Thymus (tissue), 11 donors: ENCODE data around the gene NSUN3. TPM values are rescaled to one million over a fixed set of nuclear protein-coding genes. Genes with fewer than 3 reads are reported as not detected.

ENCODE experiments used
- DNase-seq, 9 donors: peaks; one replicate each; pipeline ENCODE4 v3.0.0-alpha.2; 2013; ENCODE audit warnings: low spot score in 9 of 9, low read depth in 6 of 9, missing footprints in 1 of 9
- H3K27ac ChIP-seq, 2 donors: one replicate each; pipeline ENCODE4 v1.5.1; 2013; ENCODE audit warnings: control low read depth in 1 of 2, low read depth in 1 of 2, low read length in 1 of 2, mild to moderate bottlenecking in 1 of 2, moderate library complexity in 1 of 2
- H3K27me3 ChIP-seq, 2 donors: one replicate each; pipeline ENCODE4 v1.5.1; 2013; ENCODE audit warnings: low read length in 1 of 2; ENCODE audit not compliant: control insufficient read depth in 2 of 2, insufficient read depth in 1 of 2
- H3K36me3 ChIP-seq, 2 donors: one replicate each; pipeline ENCODE4 v1.5.1; 2013; ENCODE audit warnings: low read length in 1 of 2, mild to moderate bottlenecking in 1 of 2, moderate library complexity in 1 of 2; ENCODE audit not compliant: control insufficient read depth in 2 of 2, insufficient read depth in 2 of 2
- H3K4me1 ChIP-seq, 2 donors: one replicate each; pipeline ENCODE4 v1.5.1; 2013; ENCODE audit warnings: low read length in 2 of 2; ENCODE audit not compliant: control insufficient read depth in 2 of 2, insufficient read depth in 2 of 2
- H3K4me3 ChIP-seq, 2 donors: one replicate each; pipeline ENCODE4 v1.5.1; 2013; ENCODE audit warnings: low read length in 2 of 2, control low read depth in 1 of 2, mild to moderate bottlenecking in 1 of 2
- H3K9me3 ChIP-seq, 2 donors: one replicate each; pipeline ENCODE4 v1.5.1; 2013; ENCODE audit warnings: low read length in 1 of 2, mild to moderate bottlenecking in 1 of 2; ENCODE audit not compliant: control insufficient read depth in 2 of 2, insufficient read depth in 1 of 2
- WGBS: extraction: QIAGEN DNeasy Blood & Tissue Kit; methylation state at CpG from one replicate; pipeline ENCODE4 v1.1.7; 2013; 5-methylcytosine and 5-hydroxymethylcytosine counted together
- polyA plus RNA-seq: library from polyadenylated mRNA; stranded (reverse); fragments of 200-250 nt; gene quantifications from one replicate; pipeline ENCODE4 v1.2.3, GENCODE V29; 2013
- total RNA-seq: library from RNA; stranded (reverse); fragments of 120-200 nt; gene quantifications from one replicate; pipeline ENCODE4 v1.2.4, GENCODE V29; 2013
- donor health status: healthy.

Gene NSUN3
- total and polyA plus RNA-seq, 2 donors, result 8.7 to 11.1 TPM

DNA sequence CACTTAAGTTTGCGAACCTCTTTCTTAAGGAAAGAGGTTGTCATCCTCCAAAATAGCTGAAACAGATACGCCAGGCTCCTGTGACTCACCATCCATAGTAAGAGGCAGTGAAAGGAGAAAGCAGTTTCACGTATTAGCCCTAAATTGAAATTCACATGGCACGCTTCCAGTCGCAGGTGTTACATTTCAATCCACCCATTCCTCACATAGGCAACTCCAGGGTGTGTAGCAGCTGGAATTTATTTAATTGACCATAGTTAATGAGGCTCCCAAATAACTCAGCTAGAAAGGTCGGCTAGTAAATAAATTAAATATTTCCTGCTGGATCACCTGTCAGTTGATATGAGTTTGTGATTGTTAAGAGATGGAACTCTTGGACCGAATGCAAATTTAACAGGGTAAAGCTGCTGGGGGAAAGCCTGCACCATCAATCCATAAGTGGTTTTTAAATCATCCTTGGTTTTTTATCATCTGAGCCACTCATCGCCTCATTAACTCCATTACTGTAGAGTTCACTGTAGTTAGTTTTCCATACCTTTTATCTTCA lies 19.6 kb downstream of the NSUN3 start:
- Histone ChIP-seq H3K9me3 (no peaks in the 10 kb centered on the region), H3K4me1 (no peaks in the 10 kb centered on the region), H3K4me3 (no peak overlapping the region), H3K27me3 (no peaks in the 10 kb centered on the region), H3K36me3 (peaks cover 3 to 8% of the 10 kb centered on the region in 2 donors), H3K27ac (no peak overlapping the region)
- DNase-seq, result no peak
- WGBS, result 95% methylated on average over 8 of the region's 8 CpGs

- Histone ChIP-seq H3K4me3 (no peak overlapping the region), H3K27me3 (no peaks in the 10 kb centered on the region), H3K27ac (no peak overlapping the region), H3K36me3 (peaks cover 3 to 8% of the 10 kb centered on the region in 2 donors), H3K4me1 (no peaks in the 10 kb centered on the region), H3K9me3 (no peaks in the 10 kb centered on the region)
- no peak for DNase-seq
- WGBS, result 96% methylated on average over 4 of the region's 4 CpGs
Measured at GRCh38 chr3:94083261-94083660, 20.4 kb downstream of the NSUN3 start.

DNA sequence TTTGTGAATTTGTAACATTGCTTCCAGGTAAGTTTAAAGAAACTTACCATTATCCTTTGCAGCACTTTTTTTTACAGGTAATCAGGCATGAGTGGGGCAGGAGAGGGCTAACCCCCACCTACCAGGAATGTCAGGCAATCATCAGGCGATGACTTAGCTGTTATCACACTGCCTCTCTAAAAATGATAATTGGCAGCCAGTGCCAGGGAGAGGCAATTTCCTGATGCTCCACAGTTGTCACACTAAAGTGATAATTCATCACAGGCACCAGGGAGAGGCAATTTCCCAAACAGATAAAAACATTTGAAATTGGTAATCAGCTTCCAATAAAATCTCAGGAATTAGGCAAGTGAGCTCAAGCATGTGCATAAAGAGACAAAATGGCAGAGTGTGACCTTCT lies 26.3 kb downstream of the NSUN3 start:
- WGBS, result 96% methylated on average over 1 of the region's 1 CpG
- peaks cover 3 to 12% of the 10 kb centered on the region in 2 donors for H3K36me3 ChIP-seq

DNA sequence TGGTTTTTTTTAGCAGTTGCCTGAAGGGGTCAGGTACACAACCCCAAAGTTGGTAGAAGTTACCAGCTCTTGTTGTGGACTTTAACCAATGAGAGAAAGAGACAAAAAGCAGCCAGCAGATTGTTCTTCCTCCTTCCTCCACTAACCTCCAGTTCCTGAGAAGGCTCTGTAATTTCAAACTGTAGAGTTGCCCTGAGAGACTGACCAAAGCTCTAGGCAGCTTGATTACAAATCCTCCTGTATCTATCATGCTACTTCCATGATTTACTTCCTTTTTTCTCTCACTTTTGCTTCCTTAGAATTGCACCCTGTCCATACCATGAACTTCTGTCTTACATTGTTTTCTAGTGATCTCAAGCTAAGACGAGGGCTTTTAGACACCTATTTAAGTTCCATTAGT lies 29.2 kb downstream of the NSUN3 start:
- peaks cover 7 to 10% of the 10 kb centered on the region in 2 donors for H3K36me3 ChIP-seq

More for the DNA sequence above, 26.3 kb downstream of the NSUN3 start:
- DNase-seq, result no peak
- Histone ChIP-seq H3K4me3 (no peak overlapping the region), H3K4me1 (no peaks in the 10 kb centered on the region), H3K27ac (no peak overlapping the region), H3K27me3 (no peaks in the 10 kb centered on the region), H3K9me3 (no peaks in the 10 kb centered on the region)

DNA sequence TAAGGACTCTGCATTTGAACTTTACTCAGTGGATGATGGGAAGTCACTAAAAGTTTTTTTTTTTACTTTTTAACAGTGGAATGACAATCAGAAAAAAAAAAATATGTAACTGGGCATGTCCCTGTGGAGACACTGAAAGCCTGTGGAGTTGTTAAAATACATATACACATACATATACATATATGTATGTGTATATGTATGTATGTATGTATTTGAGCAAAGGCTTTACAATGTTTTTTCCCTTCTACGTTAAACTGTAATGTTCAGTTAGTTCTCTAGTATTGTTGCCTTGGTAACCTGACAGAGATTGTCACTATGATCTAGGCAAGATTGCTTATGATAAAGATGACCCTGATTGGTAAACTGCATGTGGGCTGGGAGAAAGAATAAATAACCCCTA lies 30.3 kb downstream of the NSUN3 start:
- Histone ChIP-seq H3K9me3 (no peaks in the 10 kb centered on the region), H3K27me3 (no peaks in the 10 kb centered on the region), H3K27ac (no peak overlapping the region), H3K36me3 (peaks cover 10 to 12% of the 10 kb centered on the region in 2 donors), H3K4me1 (no peaks in the 10 kb centered on the region), H3K4me3 (no peak overlapping the region)
- 100% methylated on average over 1 of the region's 1 CpG for WGBS
- DNase-seq, result no peak

More for the DNA sequence above, 29.2 kb downstream of the NSUN3 start:
- Histone ChIP-seq H3K9me3 (no peaks in the 10 kb centered on the region), H3K4me3 (no peak overlapping the region), H3K4me1 (no peaks in the 10 kb centered on the region), H3K27me3 (no peaks in the 10 kb centered on the region), H3K27ac (no peak overlapping the region)
- DNase-seq, result no peak
- WGBS, result 96% methylated on average over 1 of the region's 1 CpG

DNA sequence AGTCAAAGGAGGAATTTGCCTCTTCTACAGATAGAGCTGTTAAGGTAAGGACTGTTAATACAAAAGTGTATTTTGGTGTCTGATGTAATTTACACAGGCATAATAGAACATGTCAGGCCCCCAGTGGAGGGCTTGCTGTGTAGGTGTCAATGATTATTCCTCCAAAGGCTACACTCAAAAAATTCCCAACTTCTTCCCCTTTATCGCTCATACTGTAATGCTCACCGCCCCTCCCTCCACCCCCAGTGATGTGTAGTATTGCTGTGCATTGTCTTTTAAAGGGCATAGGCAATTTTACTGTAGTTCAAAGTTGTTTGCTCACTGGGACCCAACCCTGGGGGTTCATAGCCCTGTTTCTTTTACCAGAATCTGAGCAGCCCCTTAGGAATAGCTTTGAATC lies 32.2 kb downstream of the NSUN3 start:
- no peaks in the 10 kb centered on the region for H3K4me1 ChIP-seq

DNA sequence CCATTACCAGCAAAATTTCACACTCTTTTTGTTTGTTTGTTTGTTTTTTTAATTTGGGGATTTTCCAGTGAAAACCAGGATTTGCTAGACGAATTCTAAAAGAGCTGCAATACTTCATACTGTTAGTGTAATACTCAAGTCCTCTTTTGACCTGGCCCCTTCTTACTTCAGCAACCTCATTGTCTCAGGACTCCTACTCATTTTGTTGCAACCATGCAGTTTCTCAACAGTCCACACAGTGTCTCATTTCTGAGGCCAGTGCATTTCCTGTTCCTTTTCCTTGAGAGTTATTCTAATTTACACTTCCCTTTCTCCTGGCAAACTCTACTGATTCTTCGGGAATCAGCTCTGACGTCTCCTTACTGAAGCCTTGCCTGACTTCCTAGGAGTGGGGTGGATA lies 35.6 kb downstream of the NSUN3 start:
- 97% methylated on average over 3 of the region's 3 CpGs for WGBS
- Histone ChIP-seq H3K4me1 (no peaks in the 10 kb centered on the region), H3K27ac (no peak overlapping the region), H3K9me3 (no peaks in the 10 kb centered on the region), H3K36me3 (peaks cover 15 to 17% of the 10 kb centered on the region in 2 donors), H3K27me3 (no peaks in the 10 kb centered on the region), H3K4me3 (no peak overlapping the region)
- no peak for DNase-seq

More for the DNA sequence above, 32.2 kb downstream of the NSUN3 start:
- Histone ChIP-seq H3K4me3 (no peak overlapping the region), H3K36me3 (peaks cover 15 to 17% of the 10 kb centered on the region in 2 donors), H3K9me3 (no peaks in the 10 kb centered on the region), H3K27me3 (no peaks in the 10 kb centered on the region), H3K27ac (no peak overlapping the region)
- 94% methylated on average over 2 of the region's 2 CpGs for WGBS
- no peak for DNase-seq

- H3K27ac ChIP-seq, result no peak overlapping the region
- H3K4me3 ChIP-seq, result no peak overlapping the region
- no peak for DNase-seq
- H3K4me1 ChIP-seq, result no peaks in the 10 kb centered on the region
- WGBS, result 98% methylated on average over 1 of the region's 1 CpG
- H3K36me3 ChIP-seq, result peaks cover 15 to 17% of the 10 kb centered on the region in 2 donors
- H3K9me3 ChIP-seq, result no peaks in the 10 kb centered on the region
- H3K27me3 ChIP-seq, result no peaks in the 10 kb centered on the region
Measured at GRCh38 chr3:94099311-94099710, 36.5 kb downstream of the NSUN3 start.

GRCh38 chr3:94101860-94102259 lies 39.0 kb downstream of the NSUN3 start:
- no peak for DNase-seq
- Histone ChIP-seq H3K36me3 (peaks cover 8 to 12% of the 10 kb centered on the region in 2 donors), H3K4me1 (no peaks in the 10 kb centered on the region), H3K27me3 (no peaks in the 10 kb centered on the region), H3K9me3 (no peaks in the 10 kb centered on the region), H3K4me3 (no peak overlapping the region), H3K27ac (no peak overlapping the region)
- WGBS, result 88% methylated on average over 4 of the region's 4 CpGs
